DND-41 (cell line): ENCODE results near the gene UPF3A.
"Not testable (repeated sequence)": the region's sequence is repeated elsewhere in the genome, so short reads cannot be mapped to it uniquely, and the experiment has no call there.

ENCODE experiments used
- ATAC-seq: fragments of 200-7000 bp; cut with Tn5 transposase; 3 replicates; pipeline ENCODE4 v1.9.1; 2021; ENCODE audit warnings: low read depth; ENCODE audit not compliant: insufficient read depth
- DNase-seq: peaks from one replicate; pipeline ENCODE4 v3.0.0-alpha.2; 2020
- H2AFZ ChIP-seq: 2 replicates; pipeline ENCODE4 v1.6.0; 2012; ENCODE audit warnings: low read depth, low read length
- H3K27ac ChIP-seq: 2 replicates; pipeline ENCODE4 v1.5.1; 2012; ENCODE audit warnings: low read length, inconsistent platforms
- H3K27me3 ChIP-seq: fragments of 200-600 bp; sonication (generic); 2 replicates; pipeline ENCODE4 v1.6.0; 2012; ENCODE audit warnings: low read length, mild to moderate bottlenecking, inconsistent platforms; ENCODE audit not compliant: insufficient read depth, poor library complexity
- H3K36me3 ChIP-seq: 2 replicates; pipeline ENCODE4 v1.5.1; 2012; ENCODE audit warnings: low read length, inconsistent platforms; ENCODE audit not compliant: insufficient read depth
- H3K4me1 ChIP-seq: 2 replicates; pipeline ENCODE4 v1.5.1; 2012; ENCODE audit warnings: mild to moderate bottlenecking, low read length; ENCODE audit not compliant: insufficient read depth
- H3K4me2 ChIP-seq: 2 replicates; pipeline ENCODE4 v1.6.0; 2012; ENCODE audit warnings: mild to moderate bottlenecking, moderate library complexity, low read length, inconsistent platforms; ENCODE audit not compliant: insufficient read depth
- H3K4me3 ChIP-seq, 2 experiments: fragments of 200-600 bp in 1 of 2; shearing (Covaris generic) in 1 of 2; 2 replicates each; pipeline ENCODE4 v1.5.1; 2012 to 2016; ENCODE audit warnings: inconsistent platforms in 2 of 2, low read length in 2 of 2, mild to moderate bottlenecking in 2 of 2, low read depth in 1 of 2, moderate library complexity in 1 of 2
- H3K79me2 ChIP-seq: 2 replicates; pipeline ENCODE4 v1.6.0; 2012; ENCODE audit warnings: low read length, inconsistent platforms; ENCODE audit not compliant: insufficient read depth
- H3K9ac ChIP-seq: 2 replicates; pipeline ENCODE4 v1.6.0; 2012; ENCODE audit warnings: low read depth, mild to moderate bottlenecking, inconsistent platforms, low read length, moderate library complexity
- H3K9me3 ChIP-seq: 2 replicates; pipeline ENCODE4 v1.5.1; 2012; ENCODE audit warnings: low read length, moderate library complexity, mild to moderate bottlenecking, inconsistent platforms; ENCODE audit not compliant: insufficient read depth, severe bottlenecking
- H4K20me1 ChIP-seq: 2 replicates; pipeline ENCODE4 v1.6.0; 2012; ENCODE audit warnings: low read length; ENCODE audit not compliant: insufficient read depth
- EZH2 ChIP-seq: IDR thresholded peaks from 3 replicates; pipeline ENCODE4 v1.6.1; 2012; ENCODE audit warnings: borderline replicate concordance, low read depth, mild to moderate bottlenecking, moderate library complexity, low read length, inconsistent platforms; ENCODE audit not compliant: severe bottlenecking
- TF ChIP-seq, protein P1 (sequence below): IDR thresholded peaks from 2 replicates; pipeline ENCODE4 v1.5.1; 2012; ENCODE audit warnings: borderline replicate concordance, low read length, moderate library complexity, mild to moderate bottlenecking; ENCODE audit not compliant: poor library complexity, severe bottlenecking; ENCODE audit errors: extremely low read depth

The UPF3A gene

DNA sequence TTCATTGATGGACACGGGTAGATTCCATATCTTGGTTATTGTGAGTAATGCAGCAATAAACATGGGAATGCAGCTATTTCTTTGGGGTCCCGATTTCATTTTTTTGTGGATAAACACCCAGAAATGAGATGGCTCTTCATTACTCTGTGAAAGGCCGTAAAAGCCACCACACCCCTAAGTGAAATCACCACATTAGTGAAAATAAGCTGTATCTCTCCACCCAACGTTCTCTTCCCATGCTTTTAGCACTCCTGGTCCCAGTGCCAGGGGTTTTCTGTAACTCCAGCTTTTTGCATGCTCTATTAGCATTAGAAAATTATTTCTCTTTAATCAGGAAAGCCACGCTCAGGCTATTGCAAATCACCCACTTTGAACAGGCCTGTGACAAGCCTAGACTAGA is 48.7 kb downstream of the UPF3A start:
- Histone ChIP-seq H3K27me3 (no peaks in the 10 kb centered on the region), H2AFZ (no peak overlapping the region), H3K9ac (no peak overlapping the region), H3K79me2 (peaks cover 16% of the 10 kb centered on the region), H4K20me1 (peaks cover 27% of the 10 kb centered on the region), H3K4me2 (no peak overlapping the region), H3K27ac (no peak overlapping the region), H3K36me3 (peaks cover 33% of the 10 kb centered on the region), H3K4me1 (peaks cover 16% of the 10 kb centered on the region), H3K4me3 (no peak overlapping the region), H3K9me3 (no peaks in the 10 kb centered on the region)
- no peak for DNase-seq
- no peak for TF ChIP-seq EZH2
- TF ChIP-seq, protein P1, sequence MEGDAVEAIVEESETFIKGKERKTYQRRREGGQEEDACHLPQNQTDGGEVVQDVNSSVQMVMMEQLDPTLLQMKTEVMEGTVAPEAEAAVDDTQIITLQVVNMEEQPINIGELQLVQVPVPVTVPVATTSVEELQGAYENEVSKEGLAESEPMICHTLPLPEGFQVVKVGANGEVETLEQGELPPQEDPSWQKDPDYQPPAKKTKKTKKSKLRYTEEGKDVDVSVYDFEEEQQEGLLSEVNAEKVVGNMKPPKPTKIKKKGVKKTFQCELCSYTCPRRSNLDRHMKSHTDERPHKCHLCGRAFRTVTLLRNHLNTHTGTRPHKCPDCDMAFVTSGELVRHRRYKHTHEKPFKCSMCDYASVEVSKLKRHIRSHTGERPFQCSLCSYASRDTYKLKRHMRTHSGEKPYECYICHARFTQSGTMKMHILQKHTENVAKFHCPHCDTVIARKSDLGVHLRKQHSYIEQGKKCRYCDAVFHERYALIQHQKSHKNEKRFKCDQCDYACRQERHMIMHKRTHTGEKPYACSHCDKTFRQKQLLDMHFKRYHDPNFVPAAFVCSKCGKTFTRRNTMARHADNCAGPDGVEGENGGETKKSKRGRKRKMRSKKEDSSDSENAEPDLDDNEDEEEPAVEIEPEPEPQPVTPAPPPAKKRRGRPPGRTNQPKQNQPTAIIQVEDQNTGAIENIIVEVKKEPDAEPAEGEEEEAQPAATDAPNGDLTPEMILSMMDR: no peak
- ATAC-seq: no peak

DNA sequence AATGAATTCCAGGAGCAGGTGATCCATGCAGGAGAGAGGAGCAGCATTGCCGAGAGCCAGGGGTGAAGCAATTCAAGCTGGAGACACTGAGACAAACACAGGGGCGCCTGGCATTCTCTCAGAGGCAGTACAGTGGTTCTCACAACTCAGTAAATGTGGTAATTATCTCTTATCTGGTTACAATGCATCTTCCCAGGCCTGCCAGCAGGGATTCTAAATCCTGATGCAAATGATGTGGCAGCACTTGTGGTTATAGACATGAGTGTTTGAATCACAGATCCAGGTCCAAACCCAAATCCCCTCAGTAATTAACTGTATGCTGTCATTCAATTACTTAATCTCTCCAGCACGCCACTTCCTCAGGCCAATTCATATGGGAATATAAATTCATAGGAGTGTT is 52.5 kb downstream of the UPF3A start:
- not testable (repeated sequence) for H4K20me1 ChIP-seq, H3K9ac ChIP-seq, H3K36me3 ChIP-seq, H3K4me3 ChIP-seq, H3K27me3 ChIP-seq, H3K9me3 ChIP-seq, H3K4me2 ChIP-seq, H2AFZ ChIP-seq, H3K27ac ChIP-seq, ATAC-seq, H3K79me2 ChIP-seq, DNase-seq, H3K4me1 ChIP-seq

DNA sequence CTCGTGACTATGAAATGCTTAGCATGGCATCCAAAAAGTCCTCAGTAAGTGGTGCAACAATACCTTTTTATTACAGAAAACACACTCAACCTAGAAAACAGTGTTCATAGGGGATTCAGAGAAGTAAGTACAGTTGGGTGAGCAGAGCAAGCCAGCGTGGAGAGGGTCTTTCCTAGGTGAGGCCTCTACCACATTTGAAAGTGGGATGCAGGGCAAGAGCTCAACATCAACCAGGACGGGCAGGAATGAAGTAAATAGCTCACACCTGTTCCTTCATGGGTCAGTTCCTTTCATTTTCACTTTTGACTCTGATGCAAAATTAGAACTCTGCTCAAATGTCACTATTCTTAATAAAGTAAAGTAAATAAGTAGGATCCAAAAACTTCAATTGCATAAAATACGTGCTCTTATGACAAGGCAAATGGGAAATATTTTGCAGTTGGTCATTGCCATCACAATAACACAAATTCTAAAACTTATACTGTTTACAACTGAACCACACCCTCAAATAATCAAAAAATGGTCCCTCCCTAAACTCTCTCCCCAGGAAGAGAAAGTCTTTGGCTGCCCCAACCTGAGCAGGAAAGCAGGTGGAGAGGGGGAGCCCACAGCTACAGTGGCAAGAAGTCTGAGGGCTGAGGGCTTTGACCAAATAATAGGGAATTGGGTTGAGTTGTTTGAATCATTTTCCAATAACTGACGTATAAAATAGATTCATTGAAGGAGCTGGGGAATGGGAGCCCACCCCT is 53.1 kb downstream of the UPF3A start:
- H3K27me3 ChIP-seq: no peaks in the 10 kb centered on the region
- H3K36me3 ChIP-seq: no peaks in the 10 kb centered on the region
- no peaks in the 10 kb centered on the region for H3K9me3 ChIP-seq
- peaks cover 11% of the 10 kb centered on the region for H3K4me1 ChIP-seq
- TF ChIP-seq EZH2: no peak
- TF ChIP-seq, protein P1: no peak
- no peak overlapping the region for H3K27ac ChIP-seq
- ATAC-seq: peak; percentile 52; the same call in 2 of the 3 replicates
- H3K4me2 ChIP-seq: no peak overlapping the region
- H3K79me2 ChIP-seq: no peaks in the 10 kb centered on the region
- no peak overlapping the region for H2AFZ ChIP-seq
- no peaks in the 10 kb centered on the region for H4K20me1 ChIP-seq
- H3K4me3 ChIP-seq: no peak overlapping the region
- DNase-seq: no peak
- H3K9ac ChIP-seq: no peak overlapping the region

DNA sequence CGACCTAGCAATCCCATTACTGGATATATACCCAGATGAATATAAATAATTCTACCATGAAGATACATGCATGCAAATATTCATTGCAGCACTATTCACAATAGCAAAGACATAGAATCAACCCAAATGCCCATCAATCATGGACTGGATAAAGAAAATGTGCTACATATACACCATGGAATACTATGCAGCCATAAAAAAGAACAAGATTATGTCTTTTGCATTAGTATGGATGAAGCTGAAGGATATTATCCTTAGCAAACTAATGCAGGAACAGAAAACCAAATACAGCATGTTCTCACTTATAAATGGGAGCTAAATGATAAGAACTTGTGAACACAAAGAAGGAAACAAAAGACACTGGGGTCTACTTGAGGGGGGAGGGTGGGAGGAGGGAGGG is 55.1 kb downstream of the UPF3A start:
- H3K9ac ChIP-seq, H3K27ac ChIP-seq, H3K79me2 ChIP-seq, H3K4me2 ChIP-seq, H3K36me3 ChIP-seq, ATAC-seq, H3K9me3 ChIP-seq, DNase-seq, H3K27me3 ChIP-seq, H2AFZ ChIP-seq, H3K4me3 ChIP-seq, H4K20me1 ChIP-seq: not testable (repeated sequence)
- peaks cover 19% of the 10 kb centered on the region for H3K4me1 ChIP-seq
